Stomach (tissue), 4 donors: Measurements from ENCODE around the gene BOLA2B.

Source experiments
- CTCF ChIP-seq, 7 experiments: fragments of 450-650 bp in 4 of 7; fragments of 200-600 bp in 3 of 7; sonication (generic) in 3 of 7; IDR thresholded peaks; one replicate each; pipeline ENCODE4 v1.5.1; 2016 to 2019; ENCODE audit warnings: antibody characterized with exemption in 7 of 7, control low read depth in 2 of 7, mild to moderate bottlenecking in 1 of 7
- POLR2A ChIP-seq, 4 donors: fragments of 450-650 bp; IDR thresholded peaks; one replicate each; pipeline ENCODE4 v1.6.1; 2016; ENCODE audit warnings: antibody characterized with exemption in 4 of 4, control low read depth in 2 of 4, mild to moderate bottlenecking in 1 of 4, moderate library complexity in 1 of 4

- no peak for TF ChIP-seq POLR2A (IDR thresholded peaks at IDR 0.05)
- no peak for TF ChIP-seq CTCF (IDR thresholded peaks at IDR 0.05)
These were observed 49.4 kb downstream of the BOLA2B start for GRCh38 chr16:30144017-30144416.
